ENCODE measurements around the gene ENGASE.

ENGASE gene

DNA sequence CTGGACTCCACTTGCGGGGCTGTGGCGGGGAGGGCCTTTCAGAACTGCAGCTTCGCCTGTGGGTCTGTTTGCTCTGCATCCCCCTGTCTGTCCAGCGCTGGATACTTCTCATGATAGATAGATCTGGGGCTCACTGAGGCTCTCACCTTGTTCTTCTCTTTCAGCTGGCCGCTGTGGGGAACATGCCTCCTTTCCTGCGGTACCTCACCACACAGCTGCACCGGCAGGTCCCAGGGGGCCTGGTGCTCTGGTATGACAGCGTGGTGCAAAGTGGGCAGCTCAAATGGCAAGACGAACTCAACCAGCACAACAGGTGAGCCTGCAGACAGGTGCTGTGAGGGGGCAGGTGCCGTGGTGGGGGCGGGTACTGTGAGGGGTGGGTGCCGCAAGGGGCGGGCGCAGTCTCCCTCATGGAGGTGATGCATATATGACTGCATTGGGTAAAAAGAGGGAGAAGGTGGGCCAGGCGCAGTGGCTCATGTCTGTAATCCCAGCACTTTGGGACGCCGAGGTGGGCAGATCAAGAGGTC is 6.2 kb downstream of the ENGASE start:
- DNase-seq: no peak

DNA sequence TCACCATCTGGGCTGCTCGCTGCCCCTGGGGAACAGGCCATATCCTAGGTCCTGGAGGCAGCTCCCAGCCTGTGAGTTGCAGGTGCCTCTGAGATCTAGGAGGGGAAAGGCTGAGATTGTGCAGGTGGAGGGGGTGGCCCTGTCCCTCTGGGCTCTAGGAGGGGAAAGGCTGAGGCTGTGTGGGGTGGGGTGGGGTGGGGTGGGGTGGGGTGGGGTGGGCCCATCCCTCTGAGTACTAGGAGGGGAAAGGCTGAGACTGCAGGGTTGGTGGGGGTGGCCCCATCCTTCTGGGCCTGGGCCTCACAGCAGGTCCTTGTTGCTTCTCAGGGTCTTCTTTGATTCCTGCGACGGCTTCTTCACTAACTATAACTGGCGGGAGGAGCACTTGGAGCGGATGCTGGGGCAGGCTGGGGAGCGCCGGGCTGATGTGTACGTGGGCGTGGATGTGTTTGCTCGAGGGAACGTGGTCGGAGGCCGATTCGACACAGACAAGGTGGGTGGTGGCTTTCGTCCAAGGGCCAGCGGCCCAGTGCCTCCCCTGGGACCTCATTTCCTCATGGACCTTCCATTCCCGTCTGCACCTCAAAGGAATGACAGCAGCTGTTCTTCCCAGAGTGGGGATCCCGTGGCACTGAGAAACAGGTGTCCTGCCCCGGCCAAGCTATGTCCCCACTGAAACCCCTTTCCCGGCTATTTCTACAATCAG is 7.1 kb downstream of the ENGASE start:
- DNase-seq: no peak

DNA sequence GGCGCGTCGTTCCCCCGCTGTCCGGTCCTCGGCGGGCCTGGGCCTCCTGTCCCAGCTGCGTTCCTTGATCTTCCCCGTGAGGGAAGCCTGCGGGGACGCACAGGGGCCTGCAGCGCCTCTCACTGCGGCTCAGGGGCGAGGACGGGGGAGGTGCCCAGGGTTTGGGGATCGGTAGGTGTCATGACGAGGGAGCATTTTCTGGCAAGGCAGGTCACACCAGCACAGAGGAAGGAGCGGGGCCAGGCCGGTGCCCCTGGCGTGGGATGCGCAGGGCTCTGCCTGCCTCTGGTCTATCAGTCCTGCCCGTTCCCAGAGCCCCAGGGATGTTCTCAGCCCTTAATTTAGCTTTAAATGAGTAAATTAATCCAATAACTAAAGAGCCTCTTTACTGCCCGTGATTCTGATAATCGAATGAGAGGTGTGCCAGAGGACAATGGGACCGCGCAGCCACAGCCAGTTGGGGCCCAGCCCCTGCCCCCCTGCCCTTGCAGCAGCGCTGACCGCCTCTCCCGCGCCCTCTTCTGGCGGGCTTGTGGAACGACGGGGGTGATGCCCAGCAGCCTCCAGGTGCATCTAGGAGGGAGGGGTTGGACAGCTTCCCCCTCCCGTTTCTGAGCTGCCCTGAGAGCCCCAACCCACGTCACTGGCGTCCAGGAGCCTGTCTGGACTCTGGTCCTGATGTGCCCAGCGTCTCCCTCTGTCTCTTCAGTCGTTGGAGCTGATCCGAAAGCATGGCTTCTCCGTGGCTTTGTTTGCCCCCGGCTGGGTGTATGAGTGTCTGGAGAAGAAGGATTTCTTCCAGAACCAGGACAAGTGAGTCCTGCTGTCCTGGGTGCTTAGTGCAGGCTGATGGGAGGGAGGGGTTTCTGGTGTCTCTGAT is 7.9 kb downstream of the ENGASE start:
- DNase-seq: no peak

DNA sequence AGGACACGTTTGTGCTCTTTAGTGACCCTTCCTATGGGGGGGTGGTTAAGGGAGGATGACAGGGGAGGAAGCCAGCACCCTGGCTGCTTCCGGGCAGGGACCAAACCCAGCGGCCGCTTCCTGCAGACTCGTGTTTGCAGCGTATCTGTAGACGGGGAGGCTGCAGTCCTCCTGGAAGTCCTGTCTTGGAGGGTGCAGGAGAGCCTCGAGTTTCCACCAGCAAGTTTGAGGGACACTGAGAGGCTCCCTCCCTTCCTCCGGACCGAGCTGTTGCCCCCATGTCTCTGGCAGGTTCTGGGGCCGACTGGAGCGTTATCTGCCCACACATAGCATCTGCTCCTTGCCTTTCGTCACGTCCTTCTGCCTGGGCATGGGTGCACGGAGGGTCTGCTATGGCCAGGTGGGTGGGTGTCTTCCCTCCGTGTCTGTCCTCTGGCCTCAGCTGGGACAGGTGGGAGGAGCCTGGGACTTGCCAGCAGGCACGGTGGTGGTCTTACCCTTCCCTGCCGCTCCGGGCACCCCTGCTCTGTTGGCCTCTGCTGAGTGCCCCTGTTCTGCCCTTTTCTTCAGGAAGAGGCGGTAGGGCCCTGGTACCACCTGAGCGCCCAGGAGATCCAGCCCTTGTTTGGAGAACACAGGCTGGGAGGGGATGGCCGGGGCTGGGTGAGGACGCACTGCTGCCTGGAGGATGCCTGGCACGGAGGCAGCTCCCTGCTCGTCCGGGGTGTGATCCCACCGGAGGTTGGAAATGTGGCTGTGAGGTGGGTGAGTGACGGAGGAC is 8.8 kb downstream of the ENGASE start:
- no peak for DNase-seq

DNA sequence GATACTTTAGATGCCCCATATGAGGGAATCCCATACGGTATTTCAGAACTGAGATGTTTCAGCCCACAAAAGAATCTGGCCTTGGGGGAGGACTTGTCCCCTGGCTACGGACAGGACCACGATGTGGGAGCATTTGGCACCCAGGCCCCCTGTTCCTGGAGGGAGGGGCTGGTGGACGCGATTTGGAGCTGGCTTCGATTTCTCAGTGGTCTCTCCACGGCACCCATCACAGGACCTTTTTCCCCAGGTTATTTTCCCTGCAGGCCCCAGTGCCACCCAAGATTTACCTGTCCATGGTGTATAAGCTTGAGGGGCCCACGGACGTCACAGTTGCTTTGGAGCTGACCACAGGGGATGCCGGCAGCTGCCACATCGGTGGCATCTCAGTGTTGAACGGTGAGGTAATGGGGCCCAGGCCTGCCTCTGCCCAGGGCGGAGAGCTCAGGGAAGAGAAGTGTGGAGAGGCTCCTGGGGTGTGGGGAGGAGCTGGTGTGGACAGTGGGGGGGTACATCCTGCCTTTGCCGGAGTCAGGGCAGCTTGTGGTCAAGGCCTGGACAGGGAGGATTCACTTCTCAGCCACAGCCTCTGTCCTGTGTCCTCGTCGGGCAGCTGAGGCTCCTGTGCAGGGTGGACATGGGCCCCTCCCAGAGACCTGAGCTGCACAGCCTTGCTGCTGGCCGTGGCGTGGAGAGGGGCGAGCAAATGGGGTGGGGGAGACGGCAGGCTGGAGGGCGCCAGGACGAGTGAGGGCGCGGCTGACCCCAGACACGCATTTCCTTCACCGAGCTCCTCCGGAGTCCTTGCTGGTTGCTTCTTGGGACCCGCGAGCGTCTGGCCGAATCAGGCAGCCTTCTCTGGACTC is 9.9 kb downstream of the ENGASE start:
- DNase-seq: no peak

DNA sequence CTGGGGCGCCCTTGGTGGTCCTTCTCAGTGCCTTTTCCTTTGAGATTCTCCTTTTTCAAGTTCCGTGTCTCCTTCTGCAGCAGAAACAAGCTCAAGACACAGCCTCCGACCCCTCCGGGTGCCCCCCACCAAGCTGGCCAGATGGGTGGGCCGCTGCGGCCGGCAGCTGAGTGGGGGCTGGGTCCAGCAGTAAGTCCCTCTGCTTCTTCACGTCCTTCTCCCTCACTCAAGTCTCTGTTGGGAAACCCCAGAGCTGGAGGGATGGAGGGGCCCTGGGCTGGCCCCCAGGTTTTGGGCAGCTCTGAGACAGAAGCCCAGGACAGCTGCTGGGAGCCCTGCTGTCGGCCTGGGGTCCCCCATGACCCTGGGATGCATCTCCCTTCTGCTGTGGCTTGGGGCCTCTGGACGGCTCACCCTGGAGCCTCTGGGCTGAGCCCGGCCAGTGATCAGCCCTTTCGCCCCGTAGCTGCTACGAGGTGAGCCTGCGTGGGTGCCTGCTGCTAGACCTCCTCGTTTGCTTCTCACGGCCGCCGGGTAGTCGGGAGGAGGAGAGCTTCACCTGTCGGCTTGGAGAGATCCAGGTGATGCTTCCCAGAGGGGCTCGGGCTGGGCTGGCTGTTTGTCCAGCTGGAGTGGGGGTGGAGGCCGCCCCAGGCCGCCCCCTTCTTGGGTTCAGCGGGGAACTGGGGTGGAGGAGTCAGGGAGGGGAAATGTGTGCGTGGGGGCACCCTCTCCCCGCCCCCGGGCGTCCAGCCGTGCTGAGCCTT is 10.7 kb downstream of the ENGASE start:
- DNase-seq: no peak

DNA sequence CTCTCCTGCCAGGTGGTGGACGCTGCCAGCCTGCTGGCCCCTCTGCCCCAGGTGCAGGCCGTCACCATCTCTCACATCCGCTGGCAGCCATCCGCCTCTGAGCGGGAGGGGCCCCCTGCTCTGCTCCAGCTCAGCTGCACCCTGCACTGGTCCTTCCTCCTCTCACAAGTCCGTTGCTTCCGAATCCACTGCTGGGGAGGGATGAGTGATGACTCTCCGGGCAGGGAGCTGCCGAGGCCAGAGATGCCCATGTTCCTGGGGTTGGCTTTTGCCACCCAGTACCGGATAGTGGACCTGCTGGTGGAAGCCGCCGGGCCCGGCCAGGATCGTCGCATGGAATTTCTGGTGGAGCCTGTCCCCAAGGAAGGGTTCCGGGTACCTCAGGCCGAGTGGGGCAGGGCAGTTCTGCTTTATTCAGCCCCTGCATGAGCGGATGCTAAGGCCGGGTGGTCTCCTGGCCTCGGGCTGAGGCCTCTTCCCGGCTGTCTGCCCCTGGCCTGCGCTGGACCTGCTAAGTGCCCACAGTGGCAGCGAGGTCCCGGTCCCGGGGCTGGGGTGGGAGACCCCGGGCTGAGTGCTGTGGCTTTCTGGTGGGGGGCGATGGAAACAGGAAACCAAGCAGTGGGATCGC is 11.4 kb downstream of the ENGASE start:
- no peak for DNase-seq

DNA sequence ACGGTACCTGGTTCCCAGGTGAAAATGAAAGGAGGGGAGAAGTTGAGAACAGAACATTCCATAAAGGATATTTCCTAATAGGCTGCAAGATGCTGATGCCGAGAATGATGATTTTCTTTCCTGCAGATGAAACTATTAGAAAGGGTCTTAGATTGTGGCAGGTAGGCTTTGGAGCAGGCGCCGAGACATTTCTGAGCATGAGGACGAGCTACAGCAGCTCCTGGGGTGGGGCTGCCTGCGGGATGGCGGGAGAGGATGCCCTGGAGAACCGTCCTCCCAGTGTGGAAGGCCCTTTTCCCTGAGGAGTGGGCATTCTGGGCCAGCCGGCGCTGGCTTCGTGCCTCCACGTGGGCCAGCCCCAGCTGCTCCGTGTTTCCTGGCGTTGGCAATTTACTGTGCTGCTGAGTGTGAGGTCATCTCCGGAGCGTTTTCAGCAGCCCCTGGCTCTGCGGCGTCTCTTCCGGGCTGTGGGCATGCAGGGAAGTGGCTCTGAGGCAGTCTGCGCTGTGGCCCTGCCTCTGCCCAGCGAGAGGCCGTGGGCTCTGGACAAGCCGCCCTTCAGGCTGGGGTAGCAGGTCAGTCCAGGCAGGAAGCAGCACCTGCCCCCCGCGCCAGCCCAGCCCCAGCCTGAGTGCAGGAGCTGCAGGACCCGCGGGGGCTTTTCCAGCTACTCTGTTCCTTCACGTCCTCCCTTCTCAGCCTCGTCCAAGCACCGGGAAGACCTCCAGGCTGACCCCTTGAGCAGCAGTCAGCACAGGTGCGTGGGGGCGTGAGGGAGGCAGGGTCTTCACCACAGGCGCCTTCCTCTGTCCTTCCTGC is 12.2 kb downstream of the ENGASE start:
- no peak for DNase-seq

DNA sequence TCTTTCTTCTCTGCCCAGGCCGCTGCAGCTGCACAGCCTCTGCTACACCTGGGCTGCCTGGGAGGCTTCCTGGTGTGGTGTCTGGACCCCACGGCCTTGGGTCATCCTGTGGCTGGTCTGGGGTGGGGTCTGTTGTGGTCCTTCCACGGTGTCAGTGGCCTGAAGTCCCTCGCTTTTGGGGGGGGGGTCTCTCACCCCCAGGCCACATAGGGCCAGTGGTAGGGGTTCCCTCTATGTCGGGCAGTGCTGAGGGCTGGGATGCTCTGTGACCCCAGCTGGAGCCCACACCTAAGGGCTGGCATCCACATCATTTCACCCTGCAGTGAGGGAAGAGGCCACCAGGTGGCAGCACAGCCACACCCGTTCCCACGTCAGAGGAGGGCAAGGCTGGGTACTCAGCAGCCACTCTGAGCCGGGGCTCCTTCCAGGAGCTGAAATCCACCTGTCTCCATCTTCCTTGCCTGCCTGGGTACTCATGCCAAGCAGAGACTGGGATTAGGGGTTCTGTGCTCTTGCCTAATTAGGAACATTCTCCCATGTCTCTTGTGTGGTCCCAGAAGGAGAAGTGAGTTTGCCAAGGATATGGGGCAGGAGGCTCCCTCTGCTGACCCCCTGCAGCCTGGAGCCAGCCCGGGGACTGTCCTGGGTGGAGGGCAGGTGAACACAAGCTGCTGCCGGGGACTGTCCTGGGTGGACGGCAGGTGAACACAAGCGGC is 13.0 kb downstream of the ENGASE start:
- peak; percentile 22 for DNase-seq

DNA sequence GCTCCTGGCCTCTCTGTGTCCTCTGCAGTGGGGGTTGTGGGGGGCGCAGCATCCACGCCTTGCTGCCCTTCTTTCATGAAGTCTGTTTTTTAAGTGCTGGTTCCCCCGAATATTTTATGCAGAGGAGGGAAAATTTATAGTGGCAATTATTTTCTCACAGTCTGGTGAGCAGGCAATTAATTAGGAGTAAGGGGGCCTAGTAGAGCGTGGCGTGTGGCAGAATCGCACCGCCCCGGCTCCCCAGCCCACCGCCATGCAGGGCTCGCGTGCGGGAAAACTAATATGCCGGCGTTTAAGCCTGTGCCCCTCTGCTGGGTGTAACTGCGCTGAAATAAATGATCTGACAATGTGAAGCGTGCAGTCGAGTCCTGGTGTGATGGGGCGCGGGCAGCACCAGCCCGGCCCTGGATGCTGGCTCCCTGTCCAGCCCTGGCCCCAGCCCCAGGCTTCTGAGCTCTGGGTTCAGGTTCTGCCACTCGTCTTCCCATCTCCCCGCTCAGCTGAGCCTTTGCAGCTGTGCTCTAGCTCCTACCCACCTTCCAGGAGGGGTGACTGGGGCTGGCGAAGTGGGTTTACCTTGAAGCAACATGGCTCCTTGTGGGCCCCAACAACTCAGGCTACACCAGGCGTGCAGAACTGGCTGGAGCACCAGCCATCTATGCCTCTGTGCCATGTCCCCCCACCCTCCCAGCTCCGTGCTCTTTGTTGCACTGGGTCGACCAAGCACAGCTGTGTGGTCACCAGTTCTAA is 13.8 kb downstream of the ENGASE start:
- no peak for DNase-seq

DNA sequence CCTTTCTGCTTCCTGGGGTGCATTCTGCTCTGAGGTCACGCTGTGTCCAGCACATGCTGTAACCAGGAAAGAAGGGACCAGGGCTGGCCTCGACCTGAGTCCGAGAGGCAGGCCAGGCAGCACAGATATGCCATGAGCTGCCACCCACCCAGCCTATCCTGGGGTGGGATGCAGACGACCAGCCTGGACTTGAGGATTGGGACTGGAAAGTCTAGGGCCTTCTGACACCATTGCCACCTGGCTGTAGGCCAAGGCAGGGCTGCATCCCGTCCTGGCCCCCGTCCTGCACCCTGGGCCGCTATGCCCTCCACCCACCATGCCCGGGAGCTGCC is 14.3 kb downstream of the ENGASE start:
- DNase-seq: no peak

DNA sequence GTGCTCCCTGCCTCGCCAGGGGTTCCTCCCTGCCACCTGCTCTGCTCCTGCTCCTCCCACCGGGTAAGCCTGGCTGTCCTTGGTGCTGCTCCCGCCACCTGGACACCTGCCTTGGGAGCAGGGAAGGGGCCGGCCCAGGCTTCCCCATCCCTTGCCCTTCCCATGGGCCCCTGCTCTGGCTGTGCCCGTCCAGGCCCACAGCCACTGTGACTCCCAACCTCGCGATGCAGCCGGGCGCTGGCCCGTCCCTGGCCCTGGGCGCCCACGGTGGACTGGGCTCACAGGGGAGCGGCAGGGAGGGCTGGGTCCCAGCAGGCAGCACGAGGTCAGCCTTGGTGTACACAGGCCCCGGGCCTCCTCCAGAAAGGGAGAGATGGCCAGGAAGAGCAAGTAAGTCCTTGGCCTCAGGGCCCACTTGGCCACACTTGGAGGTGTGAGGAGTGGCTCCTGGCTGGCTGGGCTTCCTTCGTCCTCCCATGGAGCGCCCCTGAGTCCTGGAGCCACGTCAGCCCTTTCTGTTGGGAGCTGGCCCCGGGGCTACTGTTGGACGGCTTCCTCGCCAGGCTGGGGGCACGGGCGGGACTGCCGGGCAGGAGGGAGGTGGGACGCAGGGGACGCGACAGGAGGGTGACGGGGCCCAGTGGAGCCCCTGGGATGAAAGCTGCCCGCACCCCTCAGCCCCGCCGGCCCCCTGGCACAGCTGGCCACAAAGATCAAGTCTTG is 15.3 kb downstream of the ENGASE start:
- DNase-seq: no peak

DNA sequence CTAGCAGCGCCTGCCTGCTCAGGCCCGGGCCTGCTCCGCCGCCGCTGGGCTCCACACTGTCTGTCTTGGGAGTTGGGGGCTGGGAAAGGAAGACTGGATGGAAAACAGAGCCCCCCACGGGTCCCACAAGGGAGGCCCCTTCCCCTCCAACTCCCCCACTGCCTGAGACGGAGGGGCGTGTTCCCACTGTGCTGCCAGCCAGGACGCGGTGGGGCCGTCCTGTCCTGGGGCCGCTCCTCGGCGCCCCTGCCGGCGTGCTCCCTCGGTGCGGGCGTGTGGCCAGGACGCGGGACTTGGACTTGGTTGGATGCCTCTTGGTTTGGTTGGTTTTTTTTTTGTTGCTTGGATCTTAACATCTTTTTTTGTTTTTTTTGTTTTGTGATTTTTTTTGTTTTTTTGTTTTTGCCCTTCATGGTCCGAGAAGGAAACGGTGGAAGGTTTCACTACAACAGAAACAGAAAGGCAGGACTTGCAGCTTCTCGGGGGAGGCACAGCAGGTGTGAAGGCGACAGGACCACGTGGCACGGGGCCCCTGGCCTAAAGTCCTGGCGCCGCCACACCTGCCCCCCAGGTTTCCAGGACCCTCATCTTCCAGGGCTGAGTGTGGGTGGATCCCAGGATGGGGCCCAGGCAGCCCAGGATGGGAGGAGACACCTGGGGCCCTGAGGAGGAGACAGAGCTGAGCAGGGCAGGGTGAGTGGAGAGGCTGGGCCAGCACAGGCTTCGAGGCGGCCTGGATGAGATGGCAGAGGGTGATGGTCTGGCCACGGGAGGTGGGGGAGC is 16.0 kb downstream of the ENGASE start:
- no peak for DNase-seq

DNA sequence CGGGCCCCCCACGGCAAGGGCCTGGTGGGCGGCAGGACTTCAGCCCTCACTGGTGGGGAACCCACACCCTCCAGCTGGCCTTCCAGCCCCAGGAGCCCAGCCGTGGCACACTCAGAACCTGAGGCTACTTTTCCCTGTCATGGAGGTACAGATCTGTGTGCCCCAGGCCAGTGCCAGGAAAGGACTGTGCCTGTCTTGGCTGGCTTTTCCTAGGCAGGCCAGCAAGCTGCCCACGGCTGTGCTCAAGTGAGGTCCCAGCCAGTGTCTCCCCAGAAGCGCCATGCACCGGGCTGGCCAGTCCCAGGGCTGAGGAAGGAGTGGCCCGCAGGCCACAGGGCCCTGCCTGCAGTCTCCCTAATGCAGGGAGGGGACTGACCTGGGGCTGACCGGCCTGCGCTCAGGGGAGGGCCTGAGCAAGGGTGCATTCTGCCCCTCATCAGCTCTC is 16.6 kb downstream of the ENGASE start:
- no peak for DNase-seq

DNA sequence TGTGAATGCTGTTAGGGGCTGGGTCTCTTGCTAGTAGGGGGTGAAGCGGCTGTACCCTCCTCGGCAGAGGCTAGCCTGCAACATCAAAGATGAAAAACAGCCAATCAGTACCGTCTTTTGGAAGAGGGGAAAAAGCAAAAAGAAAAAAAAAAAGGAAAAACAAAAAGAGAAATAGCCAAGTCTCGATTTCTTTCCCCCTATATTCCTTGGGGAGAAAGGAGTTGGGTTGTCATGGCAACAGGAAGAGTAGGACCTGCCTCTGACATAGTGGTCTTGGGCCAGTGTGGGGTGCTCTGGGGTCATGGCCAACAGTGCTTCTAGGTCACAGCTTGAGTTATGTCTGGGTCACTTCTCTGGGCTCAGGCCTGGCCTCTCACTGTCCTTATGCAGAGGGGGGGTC is 17.9 kb downstream of the ENGASE start:
- DNase-seq: no peak

DNA sequence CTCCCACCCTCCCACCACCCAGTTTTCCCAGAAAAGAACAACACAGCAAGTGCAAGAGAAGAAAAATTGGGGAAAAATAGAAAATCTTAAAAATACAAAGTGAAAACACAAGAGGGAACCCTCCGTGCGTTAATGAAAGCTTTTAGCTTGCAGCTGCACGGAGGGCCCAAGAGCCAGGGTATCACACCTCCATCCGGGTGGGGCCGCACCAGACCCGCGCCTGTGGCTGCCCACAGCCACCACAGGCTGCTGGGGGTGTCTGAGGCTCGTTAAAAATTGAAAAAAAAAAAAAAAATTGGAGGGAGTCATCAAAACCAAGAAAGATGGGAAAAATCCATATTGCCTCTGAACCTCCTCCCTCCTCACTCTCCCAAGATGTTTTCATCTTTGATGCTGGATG is 18.6 kb downstream of the ENGASE start:
- no peak for DNase-seq

DNA sequence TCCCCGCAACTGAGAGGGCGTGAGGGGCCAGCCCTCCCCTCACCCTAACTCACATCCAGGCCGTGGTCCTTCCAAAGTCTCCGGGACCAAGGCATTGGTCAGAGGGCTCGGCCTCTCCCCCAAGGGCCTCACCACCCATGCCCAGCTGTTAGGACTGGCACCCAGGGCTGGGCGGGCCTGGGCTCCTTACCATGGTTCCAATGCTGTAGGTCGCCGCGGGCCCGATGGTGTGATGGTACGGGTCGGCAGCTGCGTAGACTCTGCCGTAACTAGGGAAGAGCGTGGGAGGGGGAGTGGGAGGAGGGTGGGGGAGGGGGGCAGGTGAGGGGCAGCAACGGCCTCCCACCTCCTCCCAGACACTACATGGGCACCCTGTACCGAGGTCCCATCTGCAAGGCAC is 19.6 kb downstream of the ENGASE start:
- DNase-seq: no peak
